Cardiac muscle cell (in vitro differentiated cells and primary cell): ENCODE measurements around the gene TBX5. TPM values are rescaled to one million over a fixed set of nuclear protein-coding genes. Genes with fewer than 3 reads are reported as not detected.

ENCODE experiments used
- DNase-seq, 2 donors: peaks; one replicate each; pipeline versions ENCODE4 v3.0.0 to v3.0.0-alpha.2; 2010 to 2017; ENCODE audit warnings: low read depth in 1 of 2, low spot score in 1 of 2
- H3K27ac ChIP-seq: fragments of 200-600 bp; sonication (generic); 2 replicates; pipeline ENCODE4 v1.5.1; 2016
- H3K27me3 ChIP-seq: fragments of 200-600 bp; sonication (generic); 2 replicates; pipeline ENCODE4 v1.6.0; 2016; ENCODE audit warnings: control low read depth
- H3K36me3 ChIP-seq: fragments of 200-600 bp; sonication (generic); 2 replicates; pipeline ENCODE4 v1.5.1; 2016; ENCODE audit warnings: control low read depth
- H3K4me1 ChIP-seq: fragments of 200-600 bp; sonication (generic); 2 replicates; pipeline ENCODE4 v1.8.1; 2017; ENCODE audit warnings: low read depth, mild to moderate bottlenecking, mixed run types
- H3K4me3 ChIP-seq: fragments of 200-600 bp; sonication (generic); 2 replicates; pipeline ENCODE4 v1.5.1; 2016; ENCODE audit warnings: mild to moderate bottlenecking
- H3K9me3 ChIP-seq: fragments of 200-600 bp; sonication (generic); 2 replicates; pipeline ENCODE4 v1.5.1; 2017; ENCODE audit warnings: low read depth, mild to moderate bottlenecking, control low read depth
- polyA plus RNA-seq: library from polyadenylated mRNA; unstranded; fragments of >200 nt; fragmentation: Nextera tagmentation; extraction: Ambion mirVana; gene quantifications from 2 replicates; pipeline ENCODE4 v1.2.1, GENCODE V29; 2016
- total RNA-seq: library from RNA; depleted of rRNA; stranded (reverse); fragments of >200 nt; gene quantifications from 2 replicates; pipeline ENCODE4 v1.2.3, GENCODE V29; 2016
- TF ChIP-seq, protein P1 (sequence below): IDR thresholded peaks from 2 replicates; pipeline ENCODE4 v1.5.1; 2012; ENCODE audit warnings: low read depth, mild to moderate bottlenecking, low read length

TBX5 gene
- total and polyA plus RNA-seq, 2 experiments from 2014 or later: 83.3 to 109 TPM

DNA sequence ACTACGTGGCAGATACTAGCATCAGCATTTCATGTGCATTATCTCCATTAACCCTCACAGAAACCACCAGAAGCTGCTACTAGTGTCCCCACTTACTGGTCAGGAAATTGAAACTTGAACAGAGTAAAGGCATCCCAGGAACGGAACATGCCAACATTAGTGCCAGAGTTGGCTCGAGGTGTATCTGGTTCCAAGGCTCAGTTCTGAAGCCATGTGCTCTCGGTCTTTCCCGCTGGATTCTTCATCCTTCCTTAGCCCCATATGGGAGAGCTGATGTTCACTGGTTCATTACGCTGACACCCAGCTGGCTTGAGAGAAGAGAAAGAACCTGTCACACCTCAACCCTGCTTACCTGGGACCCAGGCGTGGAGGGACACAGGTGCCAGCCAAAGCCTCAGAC, 91.5 kb downstream of the TBX5 start:
- Histone ChIP-seq H3K36me3 (no peaks in the 10 kb centered on the region), H3K9me3 (no peaks in the 10 kb centered on the region), H3K27me3 (no peaks in the 10 kb centered on the region), H3K4me1 (peaks cover 22% of the 10 kb centered on the region), H3K4me3 (no peak overlapping the region), H3K27ac (no peak overlapping the region)
- no peak for DNase-seq
- TF ChIP-seq, protein P1, sequence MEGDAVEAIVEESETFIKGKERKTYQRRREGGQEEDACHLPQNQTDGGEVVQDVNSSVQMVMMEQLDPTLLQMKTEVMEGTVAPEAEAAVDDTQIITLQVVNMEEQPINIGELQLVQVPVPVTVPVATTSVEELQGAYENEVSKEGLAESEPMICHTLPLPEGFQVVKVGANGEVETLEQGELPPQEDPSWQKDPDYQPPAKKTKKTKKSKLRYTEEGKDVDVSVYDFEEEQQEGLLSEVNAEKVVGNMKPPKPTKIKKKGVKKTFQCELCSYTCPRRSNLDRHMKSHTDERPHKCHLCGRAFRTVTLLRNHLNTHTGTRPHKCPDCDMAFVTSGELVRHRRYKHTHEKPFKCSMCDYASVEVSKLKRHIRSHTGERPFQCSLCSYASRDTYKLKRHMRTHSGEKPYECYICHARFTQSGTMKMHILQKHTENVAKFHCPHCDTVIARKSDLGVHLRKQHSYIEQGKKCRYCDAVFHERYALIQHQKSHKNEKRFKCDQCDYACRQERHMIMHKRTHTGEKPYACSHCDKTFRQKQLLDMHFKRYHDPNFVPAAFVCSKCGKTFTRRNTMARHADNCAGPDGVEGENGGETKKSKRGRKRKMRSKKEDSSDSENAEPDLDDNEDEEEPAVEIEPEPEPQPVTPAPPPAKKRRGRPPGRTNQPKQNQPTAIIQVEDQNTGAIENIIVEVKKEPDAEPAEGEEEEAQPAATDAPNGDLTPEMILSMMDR: no peak

DNA sequence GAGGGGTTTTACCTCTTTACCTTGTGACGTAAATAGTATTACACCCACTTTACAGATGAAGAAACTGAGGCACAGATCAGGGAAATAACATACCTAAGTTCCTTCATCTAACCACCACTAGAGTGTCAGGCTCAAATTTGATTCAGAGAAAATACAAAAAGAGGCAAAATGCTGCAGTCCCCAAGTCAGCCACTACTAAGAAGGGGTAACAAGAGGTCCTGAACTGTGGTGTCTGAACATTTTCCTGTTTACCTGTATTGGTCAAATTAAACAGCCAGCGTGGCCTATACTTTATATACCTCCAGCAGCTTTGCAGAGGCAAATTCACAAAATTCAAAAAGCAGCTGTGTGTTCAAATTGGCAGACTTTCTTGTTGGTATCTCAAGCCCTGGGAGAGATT, 92.0 kb downstream of the TBX5 start:
- no peak overlapping the region for H3K27ac ChIP-seq
- no peak for DNase-seq
- H3K4me1 ChIP-seq: peaks cover 17% of the 10 kb centered on the region
- no peaks in the 10 kb centered on the region for H3K9me3 ChIP-seq
- H3K27me3 ChIP-seq: no peaks in the 10 kb centered on the region
- no peaks in the 10 kb centered on the region for H3K36me3 ChIP-seq
- TF ChIP-seq, protein P1: no peak
- H3K4me3 ChIP-seq: no peak overlapping the region

DNA sequence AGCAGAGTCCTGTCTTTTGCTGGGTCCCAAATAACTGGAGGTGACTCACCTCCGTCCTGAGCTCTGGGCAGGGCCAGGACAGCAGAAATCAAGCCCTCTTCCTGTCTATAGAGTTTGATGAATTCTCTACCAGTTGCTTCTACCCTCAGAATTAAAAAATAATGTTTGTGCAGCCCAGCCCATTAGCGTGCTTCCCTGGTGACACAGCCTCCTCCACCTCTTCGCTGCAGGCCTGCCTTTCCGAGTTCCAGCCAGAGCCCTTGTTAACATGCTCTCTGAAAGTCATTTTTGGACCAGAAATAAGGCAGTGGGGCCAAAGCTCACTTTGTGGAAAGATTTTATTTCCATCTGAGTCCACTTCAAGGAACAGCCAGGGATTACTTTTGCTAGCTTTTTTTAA, 94.0 kb downstream of the TBX5 start:
- no peaks in the 10 kb centered on the region for H3K27me3 ChIP-seq
- no peaks in the 10 kb centered on the region for H3K36me3 ChIP-seq
- peaks cover 4% of the 10 kb centered on the region for H3K4me1 ChIP-seq
- H3K27ac ChIP-seq: no peak overlapping the region
- H3K4me3 ChIP-seq: no peak overlapping the region
- H3K9me3 ChIP-seq: no peaks in the 10 kb centered on the region
- TF ChIP-seq, protein P1: no peak
- no peak for DNase-seq

DNA sequence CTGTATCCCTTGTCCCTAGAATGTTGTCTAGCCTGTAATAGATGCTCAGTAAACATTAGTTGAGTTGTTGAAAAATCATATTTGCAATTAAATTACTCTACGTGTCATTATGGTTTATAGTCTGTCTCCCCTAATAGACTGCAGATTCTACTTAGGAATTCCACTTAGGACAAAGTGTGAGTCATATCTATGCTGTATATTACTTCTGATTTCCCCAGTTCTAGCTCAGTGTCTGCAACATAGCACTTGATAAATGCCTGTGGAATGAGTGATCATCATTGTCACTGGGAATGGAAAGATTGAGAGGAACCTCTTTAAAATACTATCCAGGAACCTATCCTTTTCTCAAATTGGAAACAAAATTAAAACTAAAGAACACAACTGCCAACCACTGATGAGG, 99.3 kb downstream of the TBX5 start:
- Histone ChIP-seq H3K4me3 (no peak overlapping the region), H3K27me3 (no peaks in the 10 kb centered on the region), H3K4me1 (peaks cover 13% of the 10 kb centered on the region), H3K9me3 (no peaks in the 10 kb centered on the region), H3K27ac (no peak overlapping the region), H3K36me3 (no peaks in the 10 kb centered on the region)
- TF ChIP-seq, protein P1: no peak
- peak in 1 of 2 donors; percentile 38 for DNase-seq

DNA sequence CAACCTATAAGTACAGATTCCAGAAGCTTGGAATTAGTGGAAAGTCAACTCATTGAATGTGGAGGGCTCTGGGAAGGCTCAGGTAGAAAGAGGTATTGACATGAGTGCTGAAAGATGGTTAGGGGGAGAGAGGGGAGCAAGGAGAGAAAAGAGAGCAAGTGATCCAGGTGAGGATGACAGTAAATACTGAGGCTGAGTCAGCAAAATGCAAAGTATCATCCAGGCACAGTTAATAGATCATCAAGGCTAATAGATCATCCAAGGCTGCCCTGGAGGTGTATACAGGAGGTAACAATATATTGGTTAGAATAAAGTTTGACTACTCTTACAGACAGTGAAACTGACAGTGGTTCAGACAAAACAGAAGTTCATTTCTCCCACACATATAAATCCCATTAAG, 100.5 kb downstream of the TBX5 start:
- H3K4me3 ChIP-seq: no peak overlapping the region
- H3K36me3 ChIP-seq: no peaks in the 10 kb centered on the region

More for the DNA sequence above, 100.5 kb downstream of the TBX5 start:
- Histone ChIP-seq H3K4me1 (peaks cover 14% of the 10 kb centered on the region), H3K27ac (no peak overlapping the region), H3K27me3 (no peaks in the 10 kb centered on the region), H3K9me3 (no peaks in the 10 kb centered on the region)
- TF ChIP-seq, protein P1: no peak
- no peak for DNase-seq
